OCI-LY3 (cell line): ENCODE measurements around the gene SAMD14.

Source experiments
- CTCF ChIP-seq: fragments of 200-600, 300-600 bp; sonication (generic); IDR thresholded peaks from 2 replicates; pipeline ENCODE4 v1.5.1; 2014; ENCODE audit warnings: antibody characterized with exemption, low read length, low read depth
- EZH2phosphoT487 ChIP-seq: fragments of 200-600 bp; shearing (Covaris generic); IDR thresholded peaks from 2 replicates; pipeline ENCODE4 v1.6.1; 2018; ENCODE audit warnings: antibody characterized with exemption, mixed run types, low read depth

GRCh38 chr17:50177476-50177875 lies 47.5 kb upstream of the SAMD14 start:
- no peak for TF ChIP-seq CTCF
- no peak for TF ChIP-seq EZH2phosphoT487
